ENCODE results near the gene POLL. TPM values are rescaled to one million over a fixed set of nuclear protein-coding genes. Genes with fewer than 3 reads are reported as not detected.

The POLL gene
- total RNA-seq, 2 donors from 2014 or later, result 23.3 to 33.9 TPM

- no peak overlapping the region for H3K9ac ChIP-seq (ENCODE audit: low read depth in 2 of 2, low read length in 2 of 2)
- no peaks in the 10 kb centered on the region for H3K36me3 ChIP-seq
- no peaks in the 10 kb centered on the region for H3K4me1 ChIP-seq
- no peaks in the 10 kb centered on the region for H3K9me3 ChIP-seq
- H3K27me3 ChIP-seq, result no peaks in the 10 kb centered on the region
- TF ChIP-seq CTCF (IDR thresholded peaks at IDR 0.05), result no peak
- H3K4me3 ChIP-seq, result no peak overlapping the region
- no peak for DNase-seq
- intact Hi-C loops (cut with DNase I), result no loop called here
- H3K27ac ChIP-seq, result no peak overlapping the region
Measured at GRCh38 chr10:101558204-101558603, 29.9 kb downstream of the POLL start.

GRCh38 chr10:101557541-101557940 is 30.5 kb downstream of the POLL start:
- no peak for TF ChIP-seq CTCF (IDR thresholded peaks at IDR 0.05)
- intact Hi-C loops (cut with DNase I), result no loop called here
- Histone ChIP-seq H3K4me3 (no peak overlapping the region), H3K9ac (ENCODE audit: low read depth in 2 of 2, low read length in 2 of 2) (no peak overlapping the region), H3K9me3 (no peaks in the 10 kb centered on the region), H3K36me3 (no peaks in the 10 kb centered on the region), H3K27me3 (no peaks in the 10 kb centered on the region), H3K4me1 (no peaks in the 10 kb centered on the region), H3K27ac (no peak overlapping the region)
- no peak for DNase-seq

- no peak for DNase-seq
- no peaks in the 10 kb centered on the region for H3K27me3 ChIP-seq
- no peaks in the 10 kb centered on the region for H3K36me3 ChIP-seq
- H3K4me3 ChIP-seq, result no peak overlapping the region
- H3K27ac ChIP-seq, result no peak overlapping the region
- intact Hi-C loops (cut with DNase I), result no loop called here
- no peaks in the 10 kb centered on the region for H3K4me1 ChIP-seq
- no peak overlapping the region for H3K9ac ChIP-seq (ENCODE audit: low read depth in 2 of 2, low read length in 2 of 2)
- TF ChIP-seq CTCF (IDR thresholded peaks at IDR 0.05), result no peak
- no peaks in the 10 kb centered on the region for H3K9me3 ChIP-seq
Measured at GRCh38 chr10:101552442-101552841, 35.6 kb downstream of the POLL start.

GRCh38 chr10:101550965-101551364 is 37.1 kb downstream of the POLL start:
- Histone ChIP-seq H3K36me3 (no peaks in the 10 kb centered on the region), H3K27ac (no peak overlapping the region), H3K9ac (ENCODE audit: low read depth in 2 of 2, low read length in 2 of 2) (no peak overlapping the region), H3K27me3 (no peaks in the 10 kb centered on the region), H3K4me3 (no peak overlapping the region), H3K4me1 (no peaks in the 10 kb centered on the region), H3K9me3 (no peaks in the 10 kb centered on the region)
- no peak for TF ChIP-seq CTCF (IDR thresholded peaks at IDR 0.05)
- DNase-seq, result no peak
- intact Hi-C loops (cut with DNase I), result no loop called here

GRCh38 chr10:101545898-101546297 is 42.2 kb downstream of the POLL start:
- Histone ChIP-seq H3K4me1 (no peaks in the 10 kb centered on the region), H3K27me3 (no peaks in the 10 kb centered on the region), H3K36me3 (no peaks in the 10 kb centered on the region), H3K4me3 (no peak overlapping the region), H3K9me3 (no peaks in the 10 kb centered on the region), H3K27ac (no peak overlapping the region), H3K9ac (ENCODE audit: low read depth in 2 of 2, low read length in 2 of 2) (no peak overlapping the region)
- no peak for TF ChIP-seq CTCF (IDR thresholded peaks at IDR 0.05)
- no peak for DNase-seq
- intact Hi-C loops (cut with DNase I), result no loop called here

- no peak overlapping the region for H3K9ac ChIP-seq (ENCODE audit: low read depth in 2 of 2, low read length in 2 of 2)
- no peaks in the 10 kb centered on the region for H3K36me3 ChIP-seq
- H3K4me1 ChIP-seq, result no peaks in the 10 kb centered on the region
- no peaks in the 10 kb centered on the region for H3K9me3 ChIP-seq
- intact Hi-C loops (cut with DNase I), result no loop called here
- no peaks in the 10 kb centered on the region for H3K27me3 ChIP-seq
- no peak overlapping the region for H3K4me3 ChIP-seq
- no peak overlapping the region for H3K27ac ChIP-seq
- DNase-seq, result no peak
- TF ChIP-seq CTCF (IDR thresholded peaks at IDR 0.05), result no peak
Measured at GRCh38 chr10:101538446-101538845, 49.6 kb downstream of the POLL start.
